ENCODE data around the gene R3HDM2.

Gene R3HDM2

GRCh38 chr12:57430931-57431566, at the start of gene R3HDM2:
Gene R3HDM2 (minus strand): TSS chr12:57431043. CDS start chr12:57310428, 120,615 bp downstream.
- TF ChIP-seq, protein P1, sequence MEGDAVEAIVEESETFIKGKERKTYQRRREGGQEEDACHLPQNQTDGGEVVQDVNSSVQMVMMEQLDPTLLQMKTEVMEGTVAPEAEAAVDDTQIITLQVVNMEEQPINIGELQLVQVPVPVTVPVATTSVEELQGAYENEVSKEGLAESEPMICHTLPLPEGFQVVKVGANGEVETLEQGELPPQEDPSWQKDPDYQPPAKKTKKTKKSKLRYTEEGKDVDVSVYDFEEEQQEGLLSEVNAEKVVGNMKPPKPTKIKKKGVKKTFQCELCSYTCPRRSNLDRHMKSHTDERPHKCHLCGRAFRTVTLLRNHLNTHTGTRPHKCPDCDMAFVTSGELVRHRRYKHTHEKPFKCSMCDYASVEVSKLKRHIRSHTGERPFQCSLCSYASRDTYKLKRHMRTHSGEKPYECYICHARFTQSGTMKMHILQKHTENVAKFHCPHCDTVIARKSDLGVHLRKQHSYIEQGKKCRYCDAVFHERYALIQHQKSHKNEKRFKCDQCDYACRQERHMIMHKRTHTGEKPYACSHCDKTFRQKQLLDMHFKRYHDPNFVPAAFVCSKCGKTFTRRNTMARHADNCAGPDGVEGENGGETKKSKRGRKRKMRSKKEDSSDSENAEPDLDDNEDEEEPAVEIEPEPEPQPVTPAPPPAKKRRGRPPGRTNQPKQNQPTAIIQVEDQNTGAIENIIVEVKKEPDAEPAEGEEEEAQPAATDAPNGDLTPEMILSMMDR (IDR thresholded peaks at IDR 0.05) = no peak

GRCh38 chr12:57479376-57480115, 48.7 kb upstream of the R3HDM2 start, which contains the start of gene ARHGAP9:
Gene ARHGAP9 (minus strand): TSS chr12:57479866. CDS start chr12:57479406, 460 bp downstream.
- TF ChIP-seq, protein P1 (IDR thresholded peaks at IDR 0.05) = no peak

DNA sequence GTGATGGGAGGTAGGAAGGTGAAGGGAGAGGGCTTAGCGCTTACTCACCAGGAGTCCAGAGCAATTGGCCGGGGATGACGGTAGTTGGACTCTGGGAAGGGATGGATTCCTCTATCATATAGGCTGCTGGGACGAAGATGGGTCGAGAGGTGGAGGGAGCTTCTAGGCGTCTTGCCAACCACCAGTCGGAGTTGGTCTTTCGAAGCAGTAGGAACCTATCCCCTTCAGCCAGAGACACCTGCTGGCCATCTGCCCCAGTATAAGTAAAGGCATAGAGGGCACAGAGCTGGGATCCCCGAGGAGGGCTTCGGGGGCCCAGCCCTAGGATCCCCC, 48.2 kb upstream of the R3HDM2 start:
- TF ChIP-seq, protein P1 (IDR thresholded peaks at IDR 0.05) = no peak

- TF ChIP-seq, protein P1 (IDR thresholded peaks at IDR 0.05) = no peak
These were observed 47.2 kb upstream of the R3HDM2 start for GRCh38 chr12:57477710-57478681.

GRCh38 chr12:57476993-57477709, 46.3 kb upstream of the R3HDM2 start:
- TF ChIP-seq, protein P1 (IDR thresholded peaks at IDR 0.05) = no peak

DNA sequence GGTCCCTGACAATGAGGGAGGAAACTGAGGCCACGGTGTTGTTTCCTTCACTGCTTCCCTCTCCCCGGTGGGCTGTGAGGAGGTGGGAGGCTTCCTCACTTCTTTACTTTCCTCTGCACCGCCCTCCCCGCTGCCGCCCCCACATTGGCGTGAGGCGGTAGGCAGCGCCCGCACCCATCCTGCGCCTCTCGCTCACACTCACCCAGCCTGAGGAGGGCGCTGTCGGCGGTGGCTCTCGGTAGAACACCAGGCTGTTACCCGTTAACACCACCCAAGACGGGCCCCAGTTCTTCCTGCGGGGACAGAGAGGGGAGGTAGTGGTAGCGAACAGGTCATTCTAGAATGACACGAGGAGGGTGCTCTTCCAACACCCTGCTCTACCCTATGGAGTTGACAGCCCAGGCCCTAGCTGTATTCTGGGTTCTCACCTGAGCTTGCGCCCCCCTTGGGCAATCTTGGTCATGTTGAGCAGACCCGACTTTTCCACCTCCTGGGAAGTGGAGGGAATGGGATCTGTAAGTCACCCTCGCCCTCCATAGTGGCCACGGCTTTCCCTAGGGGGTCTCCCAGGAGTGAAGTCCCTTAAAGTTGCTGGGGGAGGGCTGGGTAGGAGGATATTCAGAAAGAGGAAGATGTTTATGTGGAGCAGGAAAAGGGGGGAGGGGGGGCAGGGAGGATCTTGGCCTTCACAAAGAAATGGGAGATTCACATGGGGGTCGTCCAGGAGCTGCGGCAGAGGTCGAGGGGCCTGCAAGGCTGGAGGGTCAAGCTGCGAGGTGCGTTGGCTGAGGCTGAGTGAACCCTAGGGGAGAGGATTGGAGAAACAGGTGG, 45.5 kb upstream of the R3HDM2 start:
- TF ChIP-seq, protein P1 (IDR thresholded peaks at IDR 0.05) = no peak
